ENCODE measurements around the gene ITPR3.

DNA sequence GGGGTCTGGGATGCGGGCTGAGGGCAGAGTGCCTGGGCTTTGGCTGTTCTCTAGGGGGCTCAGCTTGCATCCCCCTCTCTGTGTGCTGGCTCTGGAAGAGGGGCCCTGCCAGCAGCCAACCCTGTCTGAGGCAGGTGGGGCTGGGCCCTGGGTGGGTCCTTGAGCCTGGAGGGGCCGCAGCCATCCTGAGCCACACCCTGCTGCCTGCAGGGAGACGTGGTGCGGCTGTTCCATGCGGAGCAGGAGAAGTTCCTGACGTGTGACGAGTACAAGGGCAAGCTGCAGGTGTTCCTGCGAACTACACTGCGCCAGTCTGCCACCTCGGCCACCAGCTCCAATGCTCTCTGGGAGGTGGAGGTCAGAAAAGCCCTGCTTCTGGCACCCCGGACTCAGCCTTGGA, 41.2 kb downstream of the ITPR3 start:
- TF ChIP-seq KDM6A (CRISPR knock-in tag; IDR thresholded peaks at IDR 0.05; ENCODE audit: low read depth) (no peak), TAF1 (CRISPR knock-in tag; IDR thresholded peaks at IDR 0.05) (no peak), POLR2A (IDR thresholded peaks at IDR 0.05; ENCODE audit: insufficient read depth in 1 of 2, low read depth in 2 of 2, low read length in 2 of 2) (no peak), SP5 (CRISPR knock-in tag; IDR thresholded peaks at IDR 0.05; ENCODE audit: borderline replicate concordance, low read depth) (no peak), STAG1 (CRISPR knock-in tag; IDR thresholded peaks at IDR 0.05) (no peak), PRPF4 (IDR thresholded peaks at IDR 0.05; ENCODE audit: low read depth, low read length, poor library complexity, severe bottlenecking) (no peak)

All from HepG2 (cell line).